Left lung (tissue), 10 donors: ENCODE measurements around the gene CCL3. TPM values are rescaled to one million over a fixed set of nuclear protein-coding genes. Genes with fewer than 3 reads are reported as not detected.
A peak's percentile ranks its signal among the peaks of the same experiment; 100 is the strongest.

Experiments
- ATAC-seq: fragments of 200-7000 bp; cut with Tn5 transposase; one replicate; pipeline ENCODE4 v1.9.1; 2020; ENCODE audit warnings: moderate library complexity
- DNase-seq, 4 donors: peaks; one replicate each; pipeline ENCODE4 v3.0.0-alpha.2; 2013 to 2020
- H3K27ac ChIP-seq, 2 donors: fragments of 200-600 bp; sonication (generic) in 1 of 2; one replicate each; pipeline versions ENCODE4 v1.5.0 to v1.8.0; 2020 to 2021
- H3K27me3 ChIP-seq, 2 donors: fragments of 200-600 bp; sonication (generic) in 1 of 2; one replicate each; pipeline versions ENCODE4 v1.5.0 to v1.8.0; 2020 to 2021
- H3K36me3 ChIP-seq, 2 donors: fragments of 200-600 bp; sonication (generic) in 1 of 2; one replicate each; pipeline versions ENCODE4 v1.5.0 to v1.8.0; 2020 to 2021
- H3K4me1 ChIP-seq, 2 donors: fragments of 200-600 bp; one replicate each; pipeline ENCODE4 v1.8.0; 2021
- H3K4me3 ChIP-seq, 2 donors: fragments of 200-600 bp; sonication (generic) in 1 of 2; one replicate each; pipeline versions ENCODE4 v1.5.0 to v1.8.0; 2020 to 2021; ENCODE audit warnings: mild to moderate bottlenecking in 1 of 2
- H3K9me3 ChIP-seq, 2 donors: fragments of 200-600 bp; sonication (generic) in 1 of 2; one replicate each; pipeline versions ENCODE4 v1.5.0 to v1.8.0; 2020 to 2021
- intact Hi-C, 2 donors: fragments of 100-400 bp; cut with DNase I; formaldehyde crosslinking; loops; one replicate each; pipeline versions ENCODE4 v1.11.2 to v1.14.2; 2022
- polyA plus RNA-seq, 6 donors: library from polyadenylated mRNA; unstranded; fragments of 120-200 nt; gene quantifications; one replicate each; pipeline ENCODE4 v1.2.1, GENCODE V29; 2013; ENCODE audit not compliant: insufficient read length in 6 of 6
- total RNA-seq, 2 donors: library from RNA; stranded (reverse); fragmentation: NEBNext Ultra II Directional; extraction: Animal tissue kit (Norgen Biotek cat#: 25700); gene quantifications; one replicate each; pipeline ENCODE4 v1.2.1, GENCODE V29; 2021
- TF ChIP-seq, protein P1 (sequence below), 2 donors: fragments of 200-600 bp; sonication (generic) in 1 of 2; IDR thresholded peaks; one replicate each; pipeline versions ENCODE4 v1.5.0 to v1.8.0; 2021; ENCODE audit warnings: antibody characterized with exemption in 2 of 2
- donor health status: DM: no; HTN: yes; CAD: no.
- donor health status: DM: no; HTN: no; CAD: no.

CCL3 gene
- total and polyA plus RNA-seq, 8 donors: 2.0 to 40.9 (median 10.2) TPM

DNA sequence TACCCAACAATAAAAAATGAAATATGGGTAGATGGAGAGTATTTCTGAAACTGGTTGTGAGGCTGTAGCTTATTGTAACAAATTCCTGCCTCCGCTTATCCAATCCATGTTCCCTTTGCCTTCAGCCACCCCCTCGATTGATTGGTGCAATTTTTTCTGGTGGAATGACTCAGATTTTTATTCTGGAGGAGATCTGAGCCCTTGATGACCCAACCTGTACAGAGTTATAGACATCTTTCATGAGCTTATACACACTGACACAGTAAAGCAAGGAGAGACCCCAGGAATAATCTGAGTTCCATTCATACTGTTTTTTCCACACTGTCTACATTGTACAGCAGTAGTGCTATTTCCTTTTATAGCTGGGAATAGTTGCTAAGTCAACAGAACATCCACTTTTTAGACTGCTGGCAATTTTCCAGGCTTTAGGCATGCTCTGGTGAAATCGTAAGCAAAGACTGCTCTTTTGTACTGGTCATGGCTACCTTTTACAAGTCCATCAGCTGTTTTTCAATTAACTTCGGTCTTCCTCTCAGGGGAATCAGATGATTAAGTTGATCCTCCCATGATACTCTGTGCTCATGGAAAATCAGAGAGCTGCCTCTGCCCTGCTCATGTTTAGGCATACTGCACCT lies 43.8 kb upstream of the CCL3 start:
- intact Hi-C loops: no loop called here
- TF ChIP-seq, protein P1, sequence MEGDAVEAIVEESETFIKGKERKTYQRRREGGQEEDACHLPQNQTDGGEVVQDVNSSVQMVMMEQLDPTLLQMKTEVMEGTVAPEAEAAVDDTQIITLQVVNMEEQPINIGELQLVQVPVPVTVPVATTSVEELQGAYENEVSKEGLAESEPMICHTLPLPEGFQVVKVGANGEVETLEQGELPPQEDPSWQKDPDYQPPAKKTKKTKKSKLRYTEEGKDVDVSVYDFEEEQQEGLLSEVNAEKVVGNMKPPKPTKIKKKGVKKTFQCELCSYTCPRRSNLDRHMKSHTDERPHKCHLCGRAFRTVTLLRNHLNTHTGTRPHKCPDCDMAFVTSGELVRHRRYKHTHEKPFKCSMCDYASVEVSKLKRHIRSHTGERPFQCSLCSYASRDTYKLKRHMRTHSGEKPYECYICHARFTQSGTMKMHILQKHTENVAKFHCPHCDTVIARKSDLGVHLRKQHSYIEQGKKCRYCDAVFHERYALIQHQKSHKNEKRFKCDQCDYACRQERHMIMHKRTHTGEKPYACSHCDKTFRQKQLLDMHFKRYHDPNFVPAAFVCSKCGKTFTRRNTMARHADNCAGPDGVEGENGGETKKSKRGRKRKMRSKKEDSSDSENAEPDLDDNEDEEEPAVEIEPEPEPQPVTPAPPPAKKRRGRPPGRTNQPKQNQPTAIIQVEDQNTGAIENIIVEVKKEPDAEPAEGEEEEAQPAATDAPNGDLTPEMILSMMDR (IDR thresholded peaks at IDR 0.05): no peak

DNA sequence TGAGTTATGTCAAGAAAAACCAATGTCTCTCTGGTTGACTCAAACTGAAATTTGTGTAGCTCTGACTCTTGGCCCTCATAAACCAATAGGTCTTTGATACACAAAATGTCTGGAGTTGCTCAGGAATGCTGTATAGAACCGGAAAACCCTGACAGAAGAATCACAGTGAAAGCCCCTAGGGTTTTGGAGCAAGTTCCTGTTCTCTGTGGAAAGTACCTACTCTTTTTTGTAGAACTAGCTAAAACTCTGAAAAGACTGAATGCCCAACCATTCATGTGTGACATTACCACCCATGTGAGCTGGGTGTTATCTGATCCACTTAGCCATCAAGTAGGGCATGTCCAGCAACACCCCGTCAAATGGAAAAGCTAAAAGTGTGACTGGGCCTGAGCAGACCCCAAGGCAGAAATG lies 42.5 kb upstream of the CCL3 start:
- Histone ChIP-seq H3K9me3 (no peaks in the 10 kb centered on the region), H3K4me1 (peaks cover 0 to 17% of the 10 kb centered on the region in 2 donors), H3K27me3 (no peaks in the 10 kb centered on the region), H3K4me3 (no peak overlapping the region), H3K27ac (no peak overlapping the region), H3K36me3 (no peaks in the 10 kb centered on the region)
- ATAC-seq (no peak), DNase-seq (no peak)
- TF ChIP-seq, protein P1 (IDR thresholded peaks at IDR 0.05): no peak
- intact Hi-C loops: no loop called here

More for the DNA sequence above, 43.8 kb upstream of the CCL3 start:
- Histone ChIP-seq H3K4me3 (no peak overlapping the region), H3K27me3 (no peaks in the 10 kb centered on the region), H3K36me3 (no peaks in the 10 kb centered on the region), H3K27ac (no peak overlapping the region), H3K9me3 (no peaks in the 10 kb centered on the region), H3K4me1 (peaks cover 0 to 13% of the 10 kb centered on the region in 2 donors)
- ATAC-seq (peak; percentile 66), DNase-seq (peak in 2 of 4 donors; percentile 31 to 78)

DNA sequence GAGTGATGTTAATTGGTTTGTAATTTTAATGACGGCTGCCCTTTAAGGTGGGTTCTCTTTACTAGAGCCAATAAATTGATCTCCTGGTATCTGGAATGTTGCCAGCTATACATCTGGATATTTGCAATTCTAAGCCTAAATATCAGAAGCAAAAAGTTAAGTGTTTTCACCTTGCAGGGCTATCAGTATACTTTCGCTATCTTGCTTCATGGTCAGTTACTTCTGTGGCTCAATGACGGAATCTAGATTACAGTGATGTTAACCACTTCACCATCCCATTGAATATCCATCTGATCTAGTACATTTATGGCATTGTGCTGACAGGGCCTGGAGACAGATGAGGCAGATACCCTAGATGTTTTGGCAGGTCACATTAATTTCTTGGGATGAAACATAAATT lies 42.0 kb upstream of the CCL3 start:
- DNase-seq (no peak), ATAC-seq (no peak)
- H3K4me3 ChIP-seq: no peak overlapping the region
- TF ChIP-seq, protein P1 (IDR thresholded peaks at IDR 0.05): no peak
- H3K27ac ChIP-seq: no peak overlapping the region
- H3K9me3 ChIP-seq: no peaks in the 10 kb centered on the region
- intact Hi-C loops: no loop called here
- H3K27me3 ChIP-seq: no peaks in the 10 kb centered on the region
- peaks cover 0 to 17% of the 10 kb centered on the region in 2 donors for H3K4me1 ChIP-seq
- no peaks in the 10 kb centered on the region for H3K36me3 ChIP-seq

DNA sequence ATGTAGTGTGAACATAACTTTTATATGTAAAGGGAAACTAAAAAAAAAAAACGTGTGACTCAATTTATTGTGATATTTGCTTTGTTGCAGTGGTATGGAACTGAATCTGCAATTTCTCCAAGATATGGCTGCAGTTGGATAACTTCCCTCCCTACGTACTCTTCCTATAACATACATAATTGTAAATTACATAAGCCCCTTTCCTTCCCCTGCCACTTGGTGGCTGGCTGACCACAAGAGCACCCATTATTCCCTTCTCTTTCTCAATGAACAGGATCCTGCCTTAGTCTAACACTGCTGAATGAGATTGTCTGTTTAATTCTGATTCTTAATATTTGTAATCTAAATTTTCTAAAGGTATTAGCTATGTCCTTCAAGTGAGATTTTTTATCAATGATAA lies 41.5 kb upstream of the CCL3 start:
- H3K36me3 ChIP-seq: no peaks in the 10 kb centered on the region
- ATAC-seq (peak; percentile 30), DNase-seq (no peak)
- no peaks in the 10 kb centered on the region for H3K27me3 ChIP-seq
- intact Hi-C loops: no loop called here
- H3K9me3 ChIP-seq: peaks cover 0 to 4% of the 10 kb centered on the region in 2 donors
- no peak overlapping the region for H3K4me3 ChIP-seq
- TF ChIP-seq, protein P1 (IDR thresholded peaks at IDR 0.05): no peak
- H3K27ac ChIP-seq: no peak overlapping the region
- H3K4me1 ChIP-seq: peaks cover 0 to 17% of the 10 kb centered on the region in 2 donors

DNA sequence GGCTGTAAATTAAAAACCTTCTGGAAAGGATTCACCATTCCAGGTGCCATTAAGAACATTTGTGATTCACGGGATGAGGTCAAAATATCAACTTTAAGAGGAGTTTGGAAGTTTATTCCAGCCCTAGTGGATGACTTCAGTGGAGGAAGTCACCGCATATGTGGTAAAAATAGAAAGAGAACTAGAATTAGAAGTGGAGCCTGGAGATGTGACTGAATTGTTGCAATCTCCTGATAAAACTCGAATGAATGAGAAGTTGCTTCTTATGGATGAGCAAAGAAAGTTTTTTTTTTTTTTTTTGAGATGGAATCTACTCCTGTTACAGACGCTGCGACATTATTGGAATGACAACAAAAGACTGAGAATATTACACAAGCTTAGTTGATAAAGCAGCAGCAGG lies 40.4 kb upstream of the CCL3 start:
- Histone ChIP-seq H3K36me3 (no peaks in the 10 kb centered on the region), H3K4me1 (peaks cover 0 to 17% of the 10 kb centered on the region in 2 donors), H3K27ac (no peak overlapping the region), H3K4me3 (no peak overlapping the region), H3K27me3 (no peaks in the 10 kb centered on the region), H3K9me3 (peaks cover 0 to 15% of the 10 kb centered on the region in 2 donors)
- no peak for ATAC-seq
- TF ChIP-seq, protein P1 (IDR thresholded peaks at IDR 0.05): no peak
- DNase-seq: no peak
- intact Hi-C loops: no loop called here
